ENCODE data around the gene CLEC11A.
"Not testable (repeated sequence)": the region's sequence is repeated elsewhere in the genome, so short reads cannot be mapped to it uniquely, and the experiment has no call there.

Gene CLEC11A

DNA sequence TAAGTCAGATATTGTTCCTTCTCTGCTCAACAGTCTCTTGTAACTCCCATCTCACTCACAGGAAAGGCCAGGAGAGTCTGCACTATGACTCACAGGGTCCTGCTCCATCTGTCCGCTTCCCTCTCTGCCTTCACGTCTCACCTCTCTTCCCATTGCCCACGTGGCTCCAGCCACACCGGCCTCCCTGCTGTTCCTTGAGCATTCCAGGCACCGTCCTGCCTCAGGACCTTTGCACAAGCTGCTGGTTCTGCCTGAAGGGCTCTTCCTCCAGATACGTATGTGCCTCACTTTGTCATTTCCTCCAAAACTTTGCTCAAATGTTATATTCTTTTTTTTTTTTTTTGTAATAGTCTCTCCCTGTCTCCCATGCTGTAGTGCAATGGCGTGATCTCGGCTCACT is 33.1 kb downstream of the CLEC11A start:
- not testable (repeated sequence) for DNase-seq (ENCODE audit: low read depth in 2 of 2, low spot score in 1 of 2)

GRCh38 chr19:50757624-50758023 is 34.5 kb downstream of the CLEC11A start:
- DNase-seq (ENCODE audit: low read depth in 2 of 2, low spot score in 1 of 2): not testable (repeated sequence)

- DNase-seq (ENCODE audit: low read depth in 2 of 2, low spot score in 1 of 2): not testable (repeated sequence)
These were observed 35.9 kb downstream of the CLEC11A start for GRCh38 chr19:50759076-50759475.

DNA sequence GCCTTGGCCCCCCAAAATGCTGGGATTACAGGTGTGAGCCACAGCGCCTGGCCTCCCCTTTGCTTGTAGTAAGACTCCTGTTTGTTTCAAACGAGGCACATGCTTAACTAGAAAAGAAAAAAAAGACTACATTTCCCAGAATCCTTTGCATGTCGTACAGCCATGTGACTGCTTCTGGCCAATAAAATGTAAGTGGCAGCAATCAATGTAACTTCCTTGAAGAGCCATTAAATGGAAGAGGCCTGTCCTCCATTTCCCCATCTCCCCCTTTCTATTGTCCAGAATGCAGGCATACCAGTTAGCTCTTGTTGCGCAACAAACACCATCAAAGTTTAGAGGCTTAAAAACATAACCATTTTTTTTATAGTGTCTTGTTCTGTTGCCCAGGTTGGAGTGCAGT is 36.7 kb downstream of the CLEC11A start:
- DNase-seq (ENCODE audit: low read depth in 2 of 2, low spot score in 1 of 2): no peak

DNA sequence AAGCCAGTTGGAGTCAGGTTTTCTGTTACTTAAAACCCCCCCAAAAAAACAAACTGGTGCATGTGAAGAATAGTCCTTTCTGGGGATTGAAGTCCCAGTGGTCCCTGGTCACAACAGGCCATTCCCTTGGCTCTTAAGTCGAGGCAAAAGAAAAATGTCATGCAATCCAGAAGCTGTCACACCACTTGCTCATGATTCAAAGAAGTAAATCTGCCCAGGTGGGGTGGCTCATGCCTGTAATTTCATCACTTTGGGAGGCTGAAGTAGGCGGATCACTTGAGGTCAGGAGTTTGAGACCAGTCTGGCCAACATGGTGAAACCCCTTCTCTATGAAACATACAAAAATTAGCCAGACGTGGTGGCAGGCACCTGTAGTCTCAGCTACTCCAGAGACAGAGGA is 38.3 kb downstream of the CLEC11A start:
- not testable (repeated sequence) for DNase-seq (ENCODE audit: low read depth in 2 of 2, low spot score in 1 of 2)

- DNase-seq (ENCODE audit: low read depth in 2 of 2, low spot score in 1 of 2): not testable (repeated sequence)
These were observed 40.4 kb downstream of the CLEC11A start for GRCh38 chr19:50763521-50763920.

DNA sequence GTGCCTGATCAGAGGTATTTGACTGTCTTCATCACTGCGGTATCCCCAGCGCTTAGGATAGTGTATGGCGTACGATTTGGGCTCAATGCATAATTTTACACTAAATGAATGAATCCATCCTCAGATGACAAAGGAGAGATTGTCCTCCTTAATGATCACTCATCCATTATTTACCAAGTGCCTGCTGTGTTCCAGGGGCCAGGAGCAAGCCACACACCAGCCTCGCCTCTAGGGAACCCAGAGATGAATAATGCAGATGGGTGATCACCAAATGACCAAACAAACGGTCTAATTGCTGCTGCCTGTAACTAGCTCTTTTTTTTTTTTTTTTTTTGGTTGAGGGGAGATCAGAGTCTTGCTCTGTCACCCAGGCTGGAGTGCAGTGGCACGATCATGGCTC is 41.2 kb downstream of the CLEC11A start:
- no peak for DNase-seq (ENCODE audit: low read depth in 2 of 2, low spot score in 1 of 2)

DNA sequence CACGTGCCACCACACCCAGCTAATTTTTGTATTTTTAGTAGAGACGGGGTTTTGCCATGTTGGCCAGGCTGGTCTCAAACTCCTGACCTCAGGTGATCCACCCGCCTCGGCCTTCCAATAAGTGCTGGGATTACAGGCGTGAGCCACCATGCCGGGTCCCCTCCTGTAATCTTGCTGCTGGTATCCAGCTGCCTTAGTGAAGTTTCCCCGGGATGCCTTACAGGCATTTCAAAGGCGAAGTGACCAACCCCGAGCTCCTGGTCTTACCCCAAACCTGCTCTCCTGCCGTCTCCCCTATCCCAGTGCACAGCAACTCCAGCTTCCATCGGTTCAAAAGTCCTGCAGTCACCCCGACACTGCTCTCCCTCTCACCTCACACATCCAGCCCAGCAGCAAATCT is 43.6 kb downstream of the CLEC11A start:
- not testable (repeated sequence) for DNase-seq (ENCODE audit: low read depth in 2 of 2, low spot score in 1 of 2)

DNA sequence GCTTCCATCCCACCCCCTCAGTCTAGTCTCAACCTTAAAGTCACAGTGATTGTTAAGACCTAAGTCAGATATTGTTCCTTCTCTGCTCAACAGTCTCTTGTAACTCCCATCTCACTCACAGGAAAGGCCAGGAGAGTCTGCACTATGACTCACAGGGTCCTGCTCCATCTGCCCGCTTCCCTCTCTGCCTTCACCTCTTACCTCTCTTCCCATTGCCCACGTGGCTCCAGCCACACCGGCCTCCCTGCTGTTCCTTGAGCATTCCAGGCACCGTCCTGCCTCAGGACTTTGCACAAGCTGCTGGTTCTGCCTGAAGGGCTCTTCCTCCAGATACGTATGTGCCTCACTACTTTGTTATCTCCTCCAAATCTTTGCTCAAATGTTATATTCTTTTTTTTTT is 44.1 kb downstream of the CLEC11A start:
- not testable (repeated sequence) for DNase-seq (ENCODE audit: low read depth in 2 of 2, low spot score in 1 of 2)

- no peak for DNase-seq (ENCODE audit: low read depth in 2 of 2, low spot score in 1 of 2)
These were observed 45.1 kb downstream of the CLEC11A start for GRCh38 chr19:50768277-50768676.

GRCh38 chr19:50770164-50770563 is 47.0 kb downstream of the CLEC11A start, which contains the start of gene GPR32:
Gene GPR32, plus strand, starts transcription at chr19:50770464. Its CDS starts 137 bp downstream, at chr19:50770601.
- not testable (repeated sequence) for DNase-seq (ENCODE audit: low read depth in 2 of 2, low spot score in 1 of 2)

GRCh38 chr19:50770888-50771287 is 47.7 kb downstream of the CLEC11A start:
- no peak for DNase-seq (ENCODE audit: low read depth in 2 of 2, low spot score in 1 of 2)

- DNase-seq (ENCODE audit: low read depth in 2 of 2, low spot score in 1 of 2): no peak
These were observed 49.3 kb downstream of the CLEC11A start for GRCh38 chr19:50772476-50772875.

- not testable (repeated sequence) for DNase-seq (ENCODE audit: low read depth in 2 of 2, low spot score in 1 of 2)
These were observed 49.7 kb downstream of the CLEC11A start for GRCh38 chr19:50772912-50773311.

DNA sequence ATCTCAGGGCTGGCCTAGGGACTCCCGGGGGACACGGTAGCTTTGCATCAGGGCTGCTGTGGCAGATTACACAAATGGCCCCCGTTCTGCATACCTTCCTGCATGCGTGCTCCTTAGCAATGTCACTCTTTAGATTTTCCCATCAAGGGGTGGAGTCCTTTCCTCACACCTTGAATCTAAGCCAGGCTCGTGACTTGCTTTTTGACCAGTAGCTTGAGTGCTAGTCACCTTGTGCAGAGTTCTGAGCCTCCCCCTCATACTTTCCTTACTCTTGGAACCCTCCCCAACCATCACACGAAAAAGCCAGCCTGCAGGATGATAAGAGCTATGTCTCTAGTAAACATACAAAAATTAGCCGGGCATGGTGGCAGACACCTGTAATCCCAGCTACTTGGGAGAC is 50.3 kb downstream of the CLEC11A start:
- DNase-seq (ENCODE audit: low read depth in 2 of 2, low spot score in 1 of 2): not testable (repeated sequence)
